AG09309 (cell line): Measurements from ENCODE around the gene PNPLA7.
"Not testable (repeated sequence)": the region's sequence is repeated elsewhere in the genome, so short reads cannot be mapped to it uniquely, and the experiment has no call there.

Experiments
- DNase-seq: peaks from one replicate; pipeline ENCODE4 v3.0.0-alpha.2; 2010; ENCODE audit warnings: low read depth
- H3K4me3 ChIP-seq: 2 replicates; pipeline ENCODE4 v1.5.1; 2011; ENCODE audit warnings: mild to moderate bottlenecking, low read depth, low read length, moderate library complexity; ENCODE audit not compliant: control insufficient read depth
- TF ChIP-seq, protein P1 (sequence below): IDR thresholded peaks from 2 replicates; pipeline ENCODE4 v1.5.1; 2011; ENCODE audit warnings: mild to moderate bottlenecking, low read depth, low read length, inconsistent platforms; ENCODE audit not compliant: insufficient read depth, control insufficient read depth; ENCODE audit errors: missing control alignments

PNPLA7 gene

DNA sequence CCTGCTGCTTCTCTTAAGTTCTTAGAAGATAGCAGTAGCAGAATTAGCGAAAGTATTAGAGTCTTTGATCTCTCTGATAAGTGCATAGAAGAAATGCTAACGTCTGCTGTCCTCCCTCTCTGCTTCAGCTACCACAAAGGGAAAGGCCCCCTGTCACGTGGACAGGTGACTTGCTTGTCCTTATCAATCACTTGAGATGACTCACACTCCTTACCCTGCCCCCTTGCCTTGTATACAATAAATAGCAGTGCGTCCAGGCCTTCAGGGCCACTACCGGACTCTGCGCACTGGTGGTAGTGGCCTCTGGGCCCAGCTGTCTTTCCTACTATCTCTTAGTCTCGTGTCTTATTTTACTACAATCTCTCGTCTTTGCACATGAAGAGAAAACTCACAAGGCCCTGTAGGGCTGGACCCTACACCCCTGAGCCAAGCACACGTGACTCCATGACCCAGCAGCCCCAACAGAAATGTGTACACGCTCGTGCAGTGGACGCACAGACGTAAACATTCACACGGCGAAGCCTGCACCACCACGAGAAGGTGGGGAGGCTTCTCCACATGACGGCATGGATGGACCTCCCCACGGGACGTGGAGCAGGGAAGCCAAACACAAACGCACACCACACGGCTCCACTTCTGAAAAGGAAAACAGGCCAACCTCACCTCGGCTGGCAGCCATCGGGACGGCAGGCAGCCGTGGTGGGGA, 38.3 kb downstream of the PNPLA7 start:
- H3K4me3 ChIP-seq = no peak overlapping the region
- TF ChIP-seq, protein P1, sequence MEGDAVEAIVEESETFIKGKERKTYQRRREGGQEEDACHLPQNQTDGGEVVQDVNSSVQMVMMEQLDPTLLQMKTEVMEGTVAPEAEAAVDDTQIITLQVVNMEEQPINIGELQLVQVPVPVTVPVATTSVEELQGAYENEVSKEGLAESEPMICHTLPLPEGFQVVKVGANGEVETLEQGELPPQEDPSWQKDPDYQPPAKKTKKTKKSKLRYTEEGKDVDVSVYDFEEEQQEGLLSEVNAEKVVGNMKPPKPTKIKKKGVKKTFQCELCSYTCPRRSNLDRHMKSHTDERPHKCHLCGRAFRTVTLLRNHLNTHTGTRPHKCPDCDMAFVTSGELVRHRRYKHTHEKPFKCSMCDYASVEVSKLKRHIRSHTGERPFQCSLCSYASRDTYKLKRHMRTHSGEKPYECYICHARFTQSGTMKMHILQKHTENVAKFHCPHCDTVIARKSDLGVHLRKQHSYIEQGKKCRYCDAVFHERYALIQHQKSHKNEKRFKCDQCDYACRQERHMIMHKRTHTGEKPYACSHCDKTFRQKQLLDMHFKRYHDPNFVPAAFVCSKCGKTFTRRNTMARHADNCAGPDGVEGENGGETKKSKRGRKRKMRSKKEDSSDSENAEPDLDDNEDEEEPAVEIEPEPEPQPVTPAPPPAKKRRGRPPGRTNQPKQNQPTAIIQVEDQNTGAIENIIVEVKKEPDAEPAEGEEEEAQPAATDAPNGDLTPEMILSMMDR = no peak
- DNase-seq = no peak

- H3K4me3 ChIP-seq, DNase-seq: not testable (repeated sequence)
These were observed 39.1 kb downstream of the PNPLA7 start for GRCh38 chr9:137511126-137511525.

- TF ChIP-seq, protein P1 = no peak
- no peak for DNase-seq
- no peak overlapping the region for H3K4me3 ChIP-seq
These were observed 41.0 kb downstream of the PNPLA7 start for GRCh38 chr9:137509198-137509597.

DNA sequence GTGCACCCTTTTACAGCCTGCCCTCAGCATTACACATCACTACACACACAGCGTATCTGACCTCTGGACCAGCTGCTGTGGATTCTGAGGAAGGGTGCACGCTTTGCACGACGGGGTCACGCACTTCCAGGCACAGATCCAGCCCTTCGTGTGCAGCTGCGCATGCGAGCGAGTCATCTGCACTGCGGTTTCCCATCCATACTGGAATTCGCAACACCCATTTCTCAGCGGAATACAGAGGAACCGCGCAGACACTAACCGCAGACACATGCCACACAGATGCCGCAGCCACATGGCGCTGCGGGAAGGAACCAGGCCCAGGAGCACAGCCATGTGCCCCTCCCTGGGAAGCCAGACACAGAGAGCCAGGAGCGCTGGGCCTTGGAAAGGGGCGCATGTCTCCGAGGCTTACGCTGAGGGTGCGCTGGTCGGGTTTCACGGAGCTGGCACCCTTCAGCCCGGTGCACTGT, 43.5 kb downstream of the PNPLA7 start:
- TF ChIP-seq, protein P1 = no peak
- DNase-seq = no peak

DNA sequence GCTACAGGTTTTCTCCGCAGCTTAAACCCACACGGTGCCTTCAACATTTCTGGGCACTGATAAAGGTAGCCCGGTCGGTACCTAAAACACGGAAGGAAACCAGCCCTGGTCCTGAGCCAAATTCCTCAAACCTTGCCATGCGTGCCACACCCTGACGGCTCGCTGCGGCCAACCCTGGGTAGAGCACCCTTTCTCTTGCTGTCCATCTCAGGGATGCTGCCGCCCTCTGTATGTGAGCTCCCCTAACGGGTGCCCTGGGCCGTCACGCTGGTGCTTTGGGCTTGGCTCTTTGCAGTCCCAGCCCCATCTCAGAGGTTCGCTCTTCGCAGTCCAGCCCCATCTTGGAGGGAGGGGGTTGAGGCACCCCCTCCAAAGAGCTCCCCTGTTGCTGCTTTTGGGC, 43.9 kb downstream of the PNPLA7 start:
- TF ChIP-seq, protein P1 = no peak
- no peak for DNase-seq
- H3K4me3 ChIP-seq = no peak overlapping the region

More for the DNA sequence above, 43.5 kb downstream of the PNPLA7 start:
- no peak overlapping the region for H3K4me3 ChIP-seq

GRCh38 chr9:137505421-137506140, 44.6 kb downstream of the PNPLA7 start:
- DNase-seq = no peak
- TF ChIP-seq, protein P1 = no peak
- H3K4me3 ChIP-seq = no peak overlapping the region

DNA sequence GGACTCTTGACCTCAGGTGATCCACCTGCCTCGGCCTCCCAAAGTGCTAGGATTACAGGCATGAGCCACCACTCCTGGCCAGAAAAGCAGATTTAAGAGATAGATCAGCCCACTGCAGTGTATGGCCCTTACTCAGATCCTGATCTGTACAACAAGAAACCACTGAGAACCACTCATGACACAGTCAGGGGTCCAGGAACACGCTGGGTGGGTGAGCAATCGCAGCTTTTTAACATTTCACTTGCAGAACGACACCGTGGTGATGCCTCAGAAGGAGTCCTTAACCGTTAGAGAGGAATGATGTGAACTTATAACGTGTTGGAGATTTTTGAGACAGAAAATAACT, 45.8 kb downstream of the PNPLA7 start:
- H3K4me3 ChIP-seq = no peak overlapping the region
- no peak for DNase-seq
- TF ChIP-seq, protein P1 = no peak
